H4 (cell line): ENCODE data around the gene HMCN1. TPM values are rescaled to one million over a fixed set of nuclear protein-coding genes. Genes with fewer than 3 reads are reported as not detected.
"Not testable (repeated sequence)": the region's sequence is repeated elsewhere in the genome, so short reads cannot be mapped to it uniquely, and the experiment has no call there.

Experiments used
- DNase-seq: peaks from one replicate; pipeline ENCODE4 v3.0.0-alpha.2; 2015; ENCODE audit warnings: low spot score
- total RNA-seq: library from RNA; depleted of rRNA; stranded (reverse); fragments of >200 nt; shearing (Covaris generic); gene quantifications from 2 replicates; pipeline ENCODE4 v1.2.3, GENCODE V29; 2014

HMCN1 gene
- total RNA-seq, 1 experiment from 2014 or later = 14.8 TPM

GRCh38 chr1:186194107-186194756 is 460.0 kb downstream of the HMCN1 start:
- DNase-seq = no peak

- no peak for DNase-seq
Observed at GRCh38 chr1:186195377-186195931, 461.3 kb downstream of the HMCN1 start.

- DNase-seq = no peak
Observed at GRCh38 chr1:186202271-186202764, 468.1 kb downstream of the HMCN1 start.

- no peak for DNase-seq
Observed at GRCh38 chr1:186202776-186203175, 468.6 kb downstream of the HMCN1 start.

GRCh38 chr1:186206048-186206570 is 471.9 kb downstream of the HMCN1 start:
- no peak for DNase-seq

GRCh38 chr1:186207391-186208085 is 473.3 kb downstream of the HMCN1 start:
- DNase-seq = no peak

GRCh38 chr1:186208405-186209129 is 474.4 kb downstream of the HMCN1 start:
- DNase-seq = no peak

GRCh38 chr1:186210258-186210657 is 476.1 kb downstream of the HMCN1 start:
- DNase-seq = no peak

GRCh38 chr1:186211583-186211982 is 477.4 kb downstream of the HMCN1 start:
- not testable (repeated sequence) for DNase-seq

GRCh38 chr1:186212568-186213224 is 478.5 kb downstream of the HMCN1 start:
- peak; percentile 85 for DNase-seq

- DNase-seq = no peak
Observed at GRCh38 chr1:186213225-186213607, 479.0 kb downstream of the HMCN1 start.

GRCh38 chr1:186214791-186215190 is 480.6 kb downstream of the HMCN1 start:
- no peak for DNase-seq

- no peak for DNase-seq
Observed at GRCh38 chr1:186215636-186216035, 481.4 kb downstream of the HMCN1 start.

GRCh38 chr1:186218654-186219352 is 484.6 kb downstream of the HMCN1 start:
- DNase-seq = no peak

GRCh38 chr1:186220067-186220466 is 485.9 kb downstream of the HMCN1 start:
- DNase-seq = no peak

GRCh38 chr1:186220911-186221310 is 486.7 kb downstream of the HMCN1 start:
- no peak for DNase-seq

GRCh38 chr1:186225096-186225495 is 490.9 kb downstream of the HMCN1 start:
- DNase-seq = no peak

GRCh38 chr1:186228749-186229148 is 494.6 kb downstream of the HMCN1 start:
- DNase-seq = no peak

GRCh38 chr1:186231861-186232436 is 497.8 kb downstream of the HMCN1 start:
- DNase-seq = no peak

- DNase-seq = no peak
Observed at GRCh38 chr1:186234976-186235686, 500.9 kb downstream of the HMCN1 start.
